Endothelial cell of umbilical vein (primary cell): ENCODE data around the gene CLEC18C.
"Not testable (repeated sequence)": the region's sequence is repeated elsewhere in the genome, so short reads cannot be mapped to it uniquely, and the experiment has no call there.

Source experiments
- CTCF ChIP-seq, 2 donors: IDR thresholded peaks; 1 replicate in 1 of 2; 2 replicates in 1 of 2; pipeline ENCODE4 v1.5.1; 2011; ENCODE audit warnings: low read length in 2 of 2, mild to moderate bottlenecking in 2 of 2, moderate library complexity in 2 of 2, control low read depth in 1 of 2, inconsistent platforms in 1 of 2, low read depth in 1 of 2; ENCODE audit not compliant: insufficient read depth in 1 of 2; ENCODE audit errors: extremely low read depth in 1 of 2
- EZH2 ChIP-seq: IDR thresholded peaks from 2 replicates; pipeline ENCODE4 v1.6.1; 2012; ENCODE audit warnings: borderline replicate concordance, low read depth, mild to moderate bottlenecking, moderate library complexity, low read length, inconsistent platforms; ENCODE audit not compliant: severe bottlenecking
- FOS ChIP-seq: IDR thresholded peaks from 2 replicates; pipeline ENCODE4 v1.6.1; 2011; ENCODE audit warnings: mild to moderate bottlenecking, low read length, moderate library complexity, borderline replicate concordance; ENCODE audit not compliant: insufficient read depth
- GATA2 ChIP-seq: IDR thresholded peaks from 2 replicates; pipeline ENCODE4 v1.7.0; 2011; ENCODE audit warnings: low read depth, mild to moderate bottlenecking, moderate library complexity, mixed read lengths, low read length; ENCODE audit not compliant: insufficient read length, insufficient read depth
- JUN ChIP-seq: IDR thresholded peaks from 2 replicates; pipeline ENCODE4 v1.6.1; 2011; ENCODE audit warnings: borderline replicate concordance, low read depth; ENCODE audit not compliant: insufficient read length, insufficient read depth
- MYC ChIP-seq: IDR thresholded peaks from one replicate; pipeline ENCODE4 v1.6.1; 2011; ENCODE audit warnings: mild to moderate bottlenecking, low read depth, low read length
- POLR2A ChIP-seq: IDR thresholded peaks from 2 replicates; pipeline ENCODE4 v1.6.1; 2012; ENCODE audit warnings: low read depth, mild to moderate bottlenecking, control low read depth, low read length
- POLR2AphosphoS5 ChIP-seq: IDR thresholded peaks from 2 replicates; pipeline ENCODE4 v1.6.1; 2012; ENCODE audit warnings: low read depth, mild to moderate bottlenecking, control low read depth, low read length, moderate library complexity; ENCODE audit not compliant: insufficient read depth
- TF ChIP-seq, protein P1 (sequence below): IDR thresholded peaks from 2 replicates; pipeline ENCODE4 v1.6.1; 2011; ENCODE audit not compliant: insufficient read depth, insufficient read length

DNA sequence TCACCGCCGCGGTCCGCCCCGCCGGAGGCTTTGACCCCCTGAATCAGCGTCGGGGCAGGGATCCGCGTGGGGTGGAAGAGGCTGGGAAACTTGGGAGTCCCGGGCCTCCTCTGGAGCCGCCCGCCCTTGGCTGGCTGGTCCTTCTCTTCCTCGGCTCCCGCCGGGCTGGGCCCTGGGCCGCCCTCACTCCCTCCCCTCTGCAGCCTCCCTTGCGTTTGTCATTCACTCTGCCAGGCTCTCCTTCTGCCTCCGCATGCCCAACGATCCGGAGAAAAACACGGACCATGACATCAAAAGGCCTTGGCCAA lies 15.0 kb downstream of the CLEC18C start:
- TF ChIP-seq GATA2; POLR2AphosphoS5; EZH2; CTCF (IDR thresholded peaks at IDR 0.05; ENCODE audit: extremely low read depth in 1 of 2, insufficient read depth in 1 of 2, low read depth in 1 of 2, low read length in 2 of 2); MYC; FOS; JUN; POLR2A: not testable (repeated sequence)
- TF ChIP-seq, protein P1, sequence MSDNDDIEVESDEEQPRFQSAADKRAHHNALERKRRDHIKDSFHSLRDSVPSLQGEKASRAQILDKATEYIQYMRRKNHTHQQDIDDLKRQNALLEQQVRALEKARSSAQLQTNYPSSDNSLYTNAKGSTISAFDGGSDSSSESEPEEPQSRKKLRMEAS = not testable (repeated sequence)
